IMR-90 (cell line): Measurements from ENCODE around the gene EFCAB5.

ENCODE experiments used
- CEBPB ChIP-seq: IDR thresholded peaks from 2 replicates; pipeline ENCODE4 v1.6.1; 2012; ENCODE audit warnings: low read depth, low read length, improper control_type of control experiment
- MAFK ChIP-seq: IDR thresholded peaks from 2 replicates; pipeline ENCODE4 v1.6.1; 2012; ENCODE audit warnings: low read depth, low read length, improper control_type of control experiment
- MXI1 ChIP-seq: IDR thresholded peaks from 2 replicates; pipeline ENCODE4 v1.6.1; 2012; ENCODE audit warnings: low read depth, mild to moderate bottlenecking, low read length, moderate library complexity, borderline replicate concordance
- POLR2A ChIP-seq: IDR thresholded peaks from 2 replicates; pipeline ENCODE4 v1.6.1; 2012; ENCODE audit warnings: mild to moderate bottlenecking, low read depth, low read length
- RAD21 ChIP-seq: IDR thresholded peaks from 2 replicates; pipeline ENCODE4 v1.6.1; 2012; ENCODE audit warnings: low read length, improper control_type of control experiment
- RCOR1 ChIP-seq: IDR thresholded peaks from 2 replicates; pipeline ENCODE4 v1.6.1; 2012; ENCODE audit warnings: mild to moderate bottlenecking, low read length, improper control_type of control experiment; ENCODE audit not compliant: insufficient replicate concordance
- RFX5 ChIP-seq: IDR thresholded peaks from 2 replicates; pipeline ENCODE4 v1.8.0; 2012; ENCODE audit warnings: low read depth, mild to moderate bottlenecking, low read length, moderate library complexity
- SMC3 ChIP-seq: fragments of 150-350 bp; IDR thresholded peaks from 2 replicates; pipeline ENCODE4 v1.6.1; 2016; ENCODE audit warnings: low read depth, mild to moderate bottlenecking, antibody characterized with exemption, low read length, moderate library complexity
- TF ChIP-seq, protein P1 (sequence below): conservative IDR thresholded peaks from 2 replicates; pipeline ENCODE4 v1.5.1; 2012; ENCODE audit warnings: mild to moderate bottlenecking, low read depth, low read length, improper control_type of control experiment

DNA sequence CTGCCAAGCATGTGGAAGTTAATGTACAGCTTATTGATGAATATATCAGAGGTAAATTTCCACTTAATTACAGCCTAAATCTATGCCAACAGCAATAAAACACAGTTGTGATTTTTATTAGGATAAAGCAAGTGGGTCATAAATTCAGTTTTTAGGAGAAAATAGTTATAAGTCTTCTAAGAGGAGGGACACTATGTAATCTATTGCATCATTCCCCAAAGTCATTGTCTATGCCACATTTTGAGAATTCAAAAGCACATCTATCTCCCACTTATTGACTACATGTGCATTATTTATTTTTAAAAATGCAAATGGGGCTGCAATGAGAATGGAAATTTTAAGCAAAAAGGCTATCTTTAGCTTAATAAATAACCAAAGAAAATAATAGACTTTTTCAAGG is 151.5 kb downstream of the EFCAB5 start:
- TF ChIP-seq, protein P1, sequence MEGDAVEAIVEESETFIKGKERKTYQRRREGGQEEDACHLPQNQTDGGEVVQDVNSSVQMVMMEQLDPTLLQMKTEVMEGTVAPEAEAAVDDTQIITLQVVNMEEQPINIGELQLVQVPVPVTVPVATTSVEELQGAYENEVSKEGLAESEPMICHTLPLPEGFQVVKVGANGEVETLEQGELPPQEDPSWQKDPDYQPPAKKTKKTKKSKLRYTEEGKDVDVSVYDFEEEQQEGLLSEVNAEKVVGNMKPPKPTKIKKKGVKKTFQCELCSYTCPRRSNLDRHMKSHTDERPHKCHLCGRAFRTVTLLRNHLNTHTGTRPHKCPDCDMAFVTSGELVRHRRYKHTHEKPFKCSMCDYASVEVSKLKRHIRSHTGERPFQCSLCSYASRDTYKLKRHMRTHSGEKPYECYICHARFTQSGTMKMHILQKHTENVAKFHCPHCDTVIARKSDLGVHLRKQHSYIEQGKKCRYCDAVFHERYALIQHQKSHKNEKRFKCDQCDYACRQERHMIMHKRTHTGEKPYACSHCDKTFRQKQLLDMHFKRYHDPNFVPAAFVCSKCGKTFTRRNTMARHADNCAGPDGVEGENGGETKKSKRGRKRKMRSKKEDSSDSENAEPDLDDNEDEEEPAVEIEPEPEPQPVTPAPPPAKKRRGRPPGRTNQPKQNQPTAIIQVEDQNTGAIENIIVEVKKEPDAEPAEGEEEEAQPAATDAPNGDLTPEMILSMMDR, result no peak
- TF ChIP-seq CEBPB (peak; percentile 66), SMC3 (no peak), RCOR1 (no peak), RAD21 (no peak), MAFK (no peak), RFX5 (no peak), POLR2A (no peak), MXI1 (no peak)
